Stomach (tissue), 9 donors: ENCODE measurements around the gene TOM1. TPM values are rescaled to one million over a fixed set of nuclear protein-coding genes. Genes with fewer than 3 reads are reported as not detected.

Experiments used
- DNase-seq, 2 donors: peaks; one replicate each; pipeline versions ENCODE4 v3.0.0 to v3.0.0-alpha.2; 2013 to 2019
- H3K27ac ChIP-seq, 5 donors: fragments of 200-600 bp in 4 of 5; sonication (generic) in 4 of 5; one replicate each; pipeline ENCODE4 v1.5.1; 2013 to 2019; ENCODE audit warnings: mild to moderate bottlenecking in 1 of 5, moderate library complexity in 1 of 5
- H3K27me3 ChIP-seq, 3 donors: fragments of 200-600 bp; sonication (generic); one replicate each; pipeline ENCODE4 v1.5.1; 2017 to 2019; ENCODE audit warnings: mixed run types in 1 of 3
- H3K36me3 ChIP-seq, 4 donors: fragments of 200-600 bp; sonication (generic); 1 replicate in 3 of 4; 2 replicates in 1 of 4; pipeline ENCODE4 v1.5.1; 2016 to 2019
- H3K4me1 ChIP-seq, 4 donors: fragments of 200-600 bp; sonication (generic); one replicate each; pipeline ENCODE4 v1.5.1; 2016 to 2019
- H3K4me3 ChIP-seq, 4 donors: fragments of 200-600 bp; sonication (generic) in 3 of 4; one replicate each; pipeline ENCODE4 v1.5.1; 2016 to 2019; ENCODE audit warnings: mild to moderate bottlenecking in 1 of 4
- H3K9me3 ChIP-seq, 4 donors: fragments of 200-600 bp; sonication (generic); one replicate each; pipeline ENCODE4 v1.5.1; 2016 to 2019
- EP300 ChIP-seq: sonication (generic); formaldehyde crosslinking; IDR thresholded peaks from one replicate; pipeline ENCODE4 v1.6.1; 2017; ENCODE audit warnings: antibody characterized with exemption
- POLR2A ChIP-seq, 4 donors: fragments of 450-650 bp; IDR thresholded peaks; one replicate each; pipeline ENCODE4 v1.6.1; 2016; ENCODE audit warnings: antibody characterized with exemption in 4 of 4, control low read depth in 2 of 4, mild to moderate bottlenecking in 1 of 4, moderate library complexity in 1 of 4
- POLR2AphosphoS5 ChIP-seq, 3 donors: sonication (generic); formaldehyde crosslinking; IDR thresholded peaks; one replicate each; pipeline ENCODE4 v1.6.1; 2016; ENCODE audit warnings: antibody characterized with exemption in 3 of 3
- WGBS, 5 donors: extraction: QIAGEN DNeasy Blood & Tissue Kit in 3 of 5; methylation state at CpG; one replicate each; pipeline versions ENCODE4 v1.1.5 to v1.1.7; 2013 to 2018; 5-methylcytosine and 5-hydroxymethylcytosine counted together
- intact Hi-C: fragments of 100-400 bp; cut with DNase I; formaldehyde crosslinking; loops from one replicate; pipeline ENCODE4 v1.15.1; 2023; ENCODE audit warnings: low total_unique reads
- polyA plus RNA-seq, 3 donors: library from polyadenylated mRNA; stranded (reverse); fragments of 200-250 nt; gene quantifications; one replicate each; pipeline ENCODE4 v1.2.3, GENCODE V29; 2013
- total RNA-seq, 5 donors: library from RNA; depleted of rRNA; stranded (reverse); fragments of >200 nt; gene quantifications; one replicate each; pipeline versions ENCODE4 v1.1.0 to v1.2.3, GENCODE V29; 2014 to 2016
- TF ChIP-seq, protein P1 (sequence below), 7 experiments: fragments of 450-650 bp in 4 of 7; fragments of 200-600 bp in 3 of 7; sonication (generic) in 3 of 7; IDR thresholded peaks; one replicate each; pipeline ENCODE4 v1.5.1; 2016 to 2019; ENCODE audit warnings: antibody characterized with exemption in 7 of 7, control low read depth in 2 of 7, mild to moderate bottlenecking in 1 of 7
- donor health status: healthy with polysubstance abuse.
- donor health status: Bipolar disorder and iron deficiency.
- donor health status: healthy.

Gene TOM1
- total and polyA plus RNA-seq, 8 donors, result 17.3 to 150 (median 40.5) TPM

GRCh38 chr22:35367331-35367886, 67.7 kb downstream of the TOM1 start:
- intact Hi-C loops, result no loop called here
- no peak overlapping the region for H3K27ac ChIP-seq
- H3K27me3 ChIP-seq, result peaks cover 0 to 23% (median 0%) of the 10 kb centered on the region in 3 donors
- no peaks in the 10 kb centered on the region for H3K36me3 ChIP-seq
- WGBS, 5 donors, result 28 to 41% (median 36%) methylated on average over 9 of the region's 9 CpGs
- H3K4me1 ChIP-seq, result peaks cover 5 to 22% (median 16%) of the 10 kb centered on the region in 4 donors
- TF ChIP-seq, protein P1, sequence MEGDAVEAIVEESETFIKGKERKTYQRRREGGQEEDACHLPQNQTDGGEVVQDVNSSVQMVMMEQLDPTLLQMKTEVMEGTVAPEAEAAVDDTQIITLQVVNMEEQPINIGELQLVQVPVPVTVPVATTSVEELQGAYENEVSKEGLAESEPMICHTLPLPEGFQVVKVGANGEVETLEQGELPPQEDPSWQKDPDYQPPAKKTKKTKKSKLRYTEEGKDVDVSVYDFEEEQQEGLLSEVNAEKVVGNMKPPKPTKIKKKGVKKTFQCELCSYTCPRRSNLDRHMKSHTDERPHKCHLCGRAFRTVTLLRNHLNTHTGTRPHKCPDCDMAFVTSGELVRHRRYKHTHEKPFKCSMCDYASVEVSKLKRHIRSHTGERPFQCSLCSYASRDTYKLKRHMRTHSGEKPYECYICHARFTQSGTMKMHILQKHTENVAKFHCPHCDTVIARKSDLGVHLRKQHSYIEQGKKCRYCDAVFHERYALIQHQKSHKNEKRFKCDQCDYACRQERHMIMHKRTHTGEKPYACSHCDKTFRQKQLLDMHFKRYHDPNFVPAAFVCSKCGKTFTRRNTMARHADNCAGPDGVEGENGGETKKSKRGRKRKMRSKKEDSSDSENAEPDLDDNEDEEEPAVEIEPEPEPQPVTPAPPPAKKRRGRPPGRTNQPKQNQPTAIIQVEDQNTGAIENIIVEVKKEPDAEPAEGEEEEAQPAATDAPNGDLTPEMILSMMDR (IDR thresholded peaks at IDR 0.05), result no peak
- TF ChIP-seq POLR2A (IDR thresholded peaks at IDR 0.05), result no peak
- no peak for TF ChIP-seq EP300
- TF ChIP-seq POLR2AphosphoS5 (IDR thresholded peaks at IDR 0.05), result no peak
- no peak overlapping the region for H3K4me3 ChIP-seq
- no peaks in the 10 kb centered on the region for H3K9me3 ChIP-seq
- DNase-seq, result no peak

DNA sequence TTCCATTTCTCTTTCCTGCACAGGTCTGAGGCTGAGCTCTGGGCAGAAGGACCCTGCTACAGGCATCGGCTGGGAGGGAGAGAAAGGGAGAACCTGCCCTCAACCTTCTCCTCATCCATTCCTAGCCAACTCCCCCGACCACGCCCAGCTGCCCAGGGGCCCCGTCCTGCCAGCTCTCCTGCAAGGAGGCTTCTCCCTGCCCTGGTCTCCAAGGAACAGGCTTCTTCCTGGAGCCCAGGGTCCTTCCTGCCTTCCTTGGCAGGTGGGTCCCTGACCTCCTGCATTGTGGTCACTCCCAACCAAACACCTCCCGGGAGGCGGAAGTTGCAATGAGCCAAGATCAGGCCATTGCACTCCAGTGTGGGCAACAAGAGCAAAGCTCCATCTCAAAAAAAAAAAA, 68.7 kb downstream of the TOM1 start:
- Histone ChIP-seq H3K4me1 (peaks cover 5 to 24% (median 18%) of the 10 kb centered on the region in 4 donors), H3K4me3 (no peak overlapping the region), H3K36me3 (no peaks in the 10 kb centered on the region), H3K27ac (no peak overlapping the region), H3K9me3 (no peaks in the 10 kb centered on the region), H3K27me3 (peaks cover 0 to 16% (median 0%) of the 10 kb centered on the region in 3 donors)
- TF ChIP-seq EP300 (no peak), POLR2A (IDR thresholded peaks at IDR 0.05) (no peak), POLR2AphosphoS5 (IDR thresholded peaks at IDR 0.05) (no peak)
- TF ChIP-seq, protein P1 (IDR thresholded peaks at IDR 0.05), result no peak
- intact Hi-C loops, result no loop called here
- DNase-seq, result no peak
- 26 to 60% (median 55%) methylated on average over 5 to 6 of the region's 6 CpGs for WGBS, 5 donors

DNA sequence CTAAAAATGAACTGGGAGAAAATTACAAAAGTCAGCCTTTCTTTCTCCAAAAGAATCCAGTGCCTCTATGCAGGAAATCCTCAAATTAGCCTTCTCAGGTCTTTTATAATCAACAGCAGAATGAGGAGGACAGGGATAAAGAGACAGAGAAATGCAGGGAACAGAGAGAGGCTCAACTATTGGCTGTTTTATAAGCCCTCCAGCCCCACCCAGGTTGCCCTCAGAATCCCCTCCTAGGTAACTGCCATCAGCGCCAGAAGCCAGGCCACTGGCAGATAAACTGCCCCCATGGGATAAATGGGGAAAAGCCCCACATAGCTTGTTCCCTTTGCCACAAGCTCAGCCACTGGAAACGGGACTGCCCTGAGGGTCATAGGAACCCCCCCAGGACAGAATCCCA, 70.3 kb downstream of the TOM1 start:
- Histone ChIP-seq H3K27me3 (peaks cover 0 to 11% (median 0%) of the 10 kb centered on the region in 3 donors), H3K4me1 (peaks cover 5 to 24% (median 18%) of the 10 kb centered on the region in 4 donors), H3K36me3 (no peaks in the 10 kb centered on the region), H3K27ac (no peak overlapping the region), H3K4me3 (no peak overlapping the region), H3K9me3 (no peaks in the 10 kb centered on the region)
- no peak for TF ChIP-seq POLR2AphosphoS5 (IDR thresholded peaks at IDR 0.05)
- no peak for TF ChIP-seq POLR2A (IDR thresholded peaks at IDR 0.05)
- TF ChIP-seq, protein P1 (IDR thresholded peaks at IDR 0.05), result no peak
- no peak for TF ChIP-seq EP300
- no peak for DNase-seq
- intact Hi-C loops, result no loop called here
- 59 to 89% (median 70%) methylated on average over 2 of the region's 2 CpGs for WGBS, 5 donors

DNA sequence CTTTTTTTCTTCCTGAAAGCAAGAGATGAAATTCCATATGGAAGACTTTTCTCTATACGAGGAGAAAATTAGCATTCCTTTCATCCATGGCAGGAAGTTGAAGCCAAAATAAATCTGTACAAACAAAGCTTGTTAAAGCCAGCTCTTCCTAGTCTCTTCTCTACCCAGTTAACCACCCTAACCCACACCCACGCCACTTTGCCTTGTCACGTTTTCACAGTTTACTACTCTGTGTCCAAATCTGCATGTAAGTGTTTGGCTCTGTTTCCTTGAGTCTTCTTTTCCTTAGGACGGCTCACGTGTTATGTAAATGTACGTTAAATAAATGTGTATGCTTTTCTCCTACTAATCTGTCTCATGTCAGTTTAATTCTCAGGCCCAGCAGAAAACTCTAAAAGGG, 74.1 kb downstream of the TOM1 start:
- Histone ChIP-seq H3K4me1 (peaks cover 15 to 45% (median 30%) of the 10 kb centered on the region in 4 donors), H3K36me3 (no peaks in the 10 kb centered on the region), H3K27ac (no peak overlapping the region), H3K9me3 (no peaks in the 10 kb centered on the region), H3K27me3 (no peaks in the 10 kb centered on the region), H3K4me3 (no peak overlapping the region)
- TF ChIP-seq POLR2A (IDR thresholded peaks at IDR 0.05) (no peak), EP300 (no peak), POLR2AphosphoS5 (IDR thresholded peaks at IDR 0.05) (no peak)
- TF ChIP-seq, protein P1 (IDR thresholded peaks at IDR 0.05), result no peak
- DNase-seq, result no peak
- WGBS, 5 donors, result 80 to 85% (median 82%) methylated on average over 6 of the region's 6 CpGs
- intact Hi-C loops, result no loop called here
